Measurements from ENCODE around the gene CYP2J2.
"Not testable (repeated sequence)": the region's sequence is repeated elsewhere in the genome, so short reads cannot be mapped to it uniquely, and the experiment has no call there.

CYP2J2 gene

GRCh38 chr1:59857679-59858354, 68.8 kb downstream of the CYP2J2 start:
- DNase-seq = no peak

- no peak for DNase-seq
These were observed 69.7 kb downstream of the CYP2J2 start for GRCh38 chr1:59856725-59857338.

- not testable (repeated sequence) for DNase-seq
These were observed 71.3 kb downstream of the CYP2J2 start for GRCh38 chr1:59855297-59855696.

- no peak for DNase-seq
These were observed 74.5 kb downstream of the CYP2J2 start for GRCh38 chr1:59852117-59852516.

GRCh38 chr1:59846895-59847282, 79.7 kb downstream of the CYP2J2 start:
- DNase-seq = no peak

- no peak for DNase-seq
These were observed 80.2 kb downstream of the CYP2J2 start for GRCh38 chr1:59846209-59846894.

GRCh38 chr1:59845091-59845490, 81.5 kb downstream of the CYP2J2 start:
- no peak for DNase-seq

All from NCI-H526 treated with DMSO at 0.1 percent for 48 hours (cell line).